Measurements from ENCODE around the gene STX17. TPM values are rescaled to one million over a fixed set of nuclear protein-coding genes. Genes with fewer than 3 reads are reported as not detected.
"Not testable (repeated sequence)": the region's sequence is repeated elsewhere in the genome, so short reads cannot be mapped to it uniquely, and the experiment has no call there.

STX17 gene
- total RNA-seq, 1 experiment from 2014 or later, result 24.6 TPM

DNA sequence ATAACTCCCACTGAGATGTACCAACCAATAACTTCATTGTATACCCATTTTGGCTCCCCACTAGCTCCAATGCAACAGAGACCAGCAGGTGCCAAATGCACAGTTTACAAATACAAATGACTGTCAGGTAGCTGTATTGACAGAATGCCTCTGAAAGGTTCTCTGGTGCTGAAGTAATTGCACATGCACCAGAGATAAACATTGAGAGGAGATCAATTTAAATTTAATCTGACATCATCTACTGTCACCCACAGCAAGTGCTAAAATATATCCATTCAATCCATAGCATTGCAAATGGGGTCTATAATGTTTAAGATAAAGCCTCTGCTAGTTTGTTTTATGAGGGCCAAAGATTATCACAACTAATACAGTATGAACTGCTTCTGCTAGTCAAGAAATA is 80.2 kb downstream of the STX17 start:
- Histone ChIP-seq H3K4me2 (ENCODE audit: low read length) (no peak overlapping the region), H2AFZ (ENCODE audit: low read depth, low read length, poor library complexity, severe bottlenecking) (no peak overlapping the region), H3K27me3 (ENCODE audit: insufficient read depth, low read length) (no peaks in the 10 kb centered on the region), H3K4me3 (replicated peaks in 1 of 2; ENCODE audit: low read depth in 1 of 2, low read length in 2 of 2) (no peak overlapping the region), H3K9me2 (ENCODE audit: insufficient read depth) (no peaks in the 10 kb centered on the region), H3K9me3 (ENCODE audit: control insufficient read depth in 1 of 2, insufficient read depth in 1 of 2, low read depth in 1 of 2, low read length in 2 of 2) (no peaks in the 10 kb centered on the region; a peak in 1 of 4 replicates), H3K79me2 (ENCODE audit: insufficient read depth, low read length) (no peaks in the 10 kb centered on the region), H3K27ac (ENCODE audit: low read depth, low read length) (no peak overlapping the region), H4K20me1 (ENCODE audit: insufficient read depth) (no peaks in the 10 kb centered on the region), H3K36me3 (ENCODE audit: control insufficient read depth in 1 of 2, insufficient read depth in 2 of 2, low read length in 2 of 2) (no peaks in the 10 kb centered on the region), H3K9ac (ENCODE audit: low read length) (no peak overlapping the region), H3K4me1 (ENCODE audit: control insufficient read depth in 1 of 2, insufficient read depth in 2 of 2, low read length in 2 of 2) (no peaks in the 10 kb centered on the region)
- POLR2A ChIA-PET, result no interaction called here
- DNase-seq (ENCODE audit: low read depth, low spot score) (no peak), ATAC-seq (no peak)
- TF ChIP-seq CBX3 (IDR thresholded peaks at IDR 0.05; ENCODE audit: low read depth), result no peak
- TF ChIP-seq, protein P1, sequence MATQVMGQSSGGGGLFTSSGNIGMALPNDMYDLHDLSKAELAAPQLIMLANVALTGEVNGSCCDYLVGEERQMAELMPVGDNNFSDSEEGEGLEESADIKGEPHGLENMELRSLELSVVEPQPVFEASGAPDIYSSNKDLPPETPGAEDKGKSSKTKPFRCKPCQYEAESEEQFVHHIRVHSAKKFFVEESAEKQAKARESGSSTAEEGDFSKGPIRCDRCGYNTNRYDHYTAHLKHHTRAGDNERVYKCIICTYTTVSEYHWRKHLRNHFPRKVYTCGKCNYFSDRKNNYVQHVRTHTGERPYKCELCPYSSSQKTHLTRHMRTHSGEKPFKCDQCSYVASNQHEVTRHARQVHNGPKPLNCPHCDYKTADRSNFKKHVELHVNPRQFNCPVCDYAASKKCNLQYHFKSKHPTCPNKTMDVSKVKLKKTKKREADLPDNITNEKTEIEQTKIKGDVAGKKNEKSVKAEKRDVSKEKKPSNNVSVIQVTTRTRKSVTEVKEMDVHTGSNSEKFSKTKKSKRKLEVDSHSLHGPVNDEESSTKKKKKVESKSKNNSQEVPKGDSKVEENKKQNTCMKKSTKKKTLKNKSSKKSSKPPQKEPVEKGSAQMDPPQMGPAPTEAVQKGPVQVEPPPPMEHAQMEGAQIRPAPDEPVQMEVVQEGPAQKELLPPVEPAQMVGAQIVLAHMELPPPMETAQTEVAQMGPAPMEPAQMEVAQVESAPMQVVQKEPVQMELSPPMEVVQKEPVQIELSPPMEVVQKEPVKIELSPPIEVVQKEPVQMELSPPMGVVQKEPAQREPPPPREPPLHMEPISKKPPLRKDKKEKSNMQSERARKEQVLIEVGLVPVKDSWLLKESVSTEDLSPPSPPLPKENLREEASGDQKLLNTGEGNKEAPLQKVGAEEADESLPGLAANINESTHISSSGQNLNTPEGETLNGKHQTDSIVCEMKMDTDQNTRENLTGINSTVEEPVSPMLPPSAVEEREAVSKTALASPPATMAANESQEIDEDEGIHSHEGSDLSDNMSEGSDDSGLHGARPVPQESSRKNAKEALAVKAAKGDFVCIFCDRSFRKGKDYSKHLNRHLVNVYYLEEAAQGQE (IDR thresholded peaks at IDR 0.05; ENCODE audit: low read depth), result no peak
- TF ChIP-seq EZH2phosphoT487 (IDR thresholded peaks at IDR 0.05; ENCODE audit: borderline replicate concordance), result no peak
- no peak for TF ChIP-seq EZH2 (IDR thresholded peaks at IDR 0.05)
- TF ChIP-seq ELF1 (IDR thresholded peaks at IDR 0.05; ENCODE audit: borderline replicate concordance, low read depth), result no peak
- TF ChIP-seq FOSL1 (IDR thresholded peaks at IDR 0.05; ENCODE audit: low read depth), result no peak
- TF ChIP-seq, protein P2, sequence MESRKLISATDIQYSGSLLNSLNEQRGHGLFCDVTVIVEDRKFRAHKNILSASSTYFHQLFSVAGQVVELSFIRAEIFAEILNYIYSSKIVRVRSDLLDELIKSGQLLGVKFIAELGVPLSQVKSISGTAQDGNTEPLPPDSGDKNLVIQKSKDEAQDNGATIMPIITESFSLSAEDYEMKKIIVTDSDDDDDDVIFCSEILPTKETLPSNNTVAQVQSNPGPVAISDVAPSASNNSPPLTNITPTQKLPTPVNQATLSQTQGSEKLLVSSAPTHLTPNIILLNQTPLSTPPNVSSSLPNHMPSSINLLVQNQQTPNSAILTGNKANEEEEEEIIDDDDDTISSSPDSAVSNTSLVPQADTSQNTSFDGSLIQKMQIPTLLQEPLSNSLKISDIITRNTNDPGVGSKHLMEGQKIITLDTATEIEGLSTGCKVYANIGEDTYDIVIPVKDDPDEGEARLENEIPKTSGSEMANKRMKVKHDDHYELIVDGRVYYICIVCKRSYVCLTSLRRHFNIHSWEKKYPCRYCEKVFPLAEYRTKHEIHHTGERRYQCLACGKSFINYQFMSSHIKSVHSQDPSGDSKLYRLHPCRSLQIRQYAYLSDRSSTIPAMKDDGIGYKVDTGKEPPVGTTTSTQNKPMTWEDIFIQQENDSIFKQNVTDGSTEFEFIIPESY (IDR thresholded peaks at IDR 0.05; ENCODE audit: extremely low read depth, insufficient replicate concordance, low read length), result no peak
- TF ChIP-seq POLR2A (IDR thresholded peaks at IDR 0.05; ENCODE audit: borderline replicate concordance, extremely low read depth, insufficient read depth, insufficient read length), result no peak
- RAD21 ChIA-PET (ENCODE audit: low non-redundant PET in 1 of 2, low total read pairs in 2 of 2, uncharacterized antibody in 2 of 2, unreplicated experiment in 2 of 2), result no interaction called here
- intact Hi-C loops (cut with micrococcal nuclease), result no loop called here
- CTCF ChIA-PET, result no interaction called here
- BruUV-seq (replicated peaks), result no TSS peak

DNA sequence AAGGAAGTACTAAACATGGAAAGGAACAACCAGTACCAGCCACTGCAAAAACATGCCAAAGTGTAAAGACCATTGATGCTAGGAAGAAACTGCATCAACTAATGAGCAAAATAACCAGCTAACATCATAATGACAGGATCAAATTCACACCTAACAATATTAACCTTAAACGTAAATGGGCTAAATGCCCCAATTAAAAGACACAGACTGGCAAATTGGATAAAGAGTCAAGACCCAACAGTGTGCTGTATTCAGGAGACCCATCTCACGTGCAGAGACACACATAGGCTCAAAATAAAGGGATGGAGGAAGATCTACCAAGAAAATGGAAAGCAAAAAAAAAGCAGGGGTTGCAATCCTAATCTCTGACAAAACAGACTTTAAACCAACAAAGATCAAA is 84.1 kb downstream of the STX17 start:
- H2AFZ ChIP-seq (ENCODE audit: low read depth, low read length, poor library complexity, severe bottlenecking); CTCF ChIA-PET; H3K27me3 ChIP-seq (ENCODE audit: insufficient read depth, low read length); BruUV-seq (replicated peaks); H3K9ac ChIP-seq (ENCODE audit: low read length); H3K4me3 ChIP-seq (replicated peaks in 1 of 2; ENCODE audit: low read depth in 1 of 2, low read length in 2 of 2); H4K20me1 ChIP-seq (ENCODE audit: insufficient read depth); H3K4me1 ChIP-seq (ENCODE audit: control insufficient read depth in 1 of 2, insufficient read depth in 2 of 2, low read length in 2 of 2); ATAC-seq; RAD21 ChIA-PET (ENCODE audit: low non-redundant PET in 1 of 2, low total read pairs in 2 of 2, uncharacterized antibody in 2 of 2, unreplicated experiment in 2 of 2); H3K4me2 ChIP-seq (ENCODE audit: low read length); POLR2A ChIA-PET; H3K9me2 ChIP-seq (ENCODE audit: insufficient read depth); H3K79me2 ChIP-seq (ENCODE audit: insufficient read depth, low read length); H3K27ac ChIP-seq (ENCODE audit: low read depth, low read length); intact Hi-C loops (cut with micrococcal nuclease); H3K9me3 ChIP-seq (ENCODE audit: control insufficient read depth in 1 of 2, insufficient read depth in 1 of 2, low read depth in 1 of 2, low read length in 2 of 2); DNase-seq (ENCODE audit: low read depth, low spot score); H3K36me3 ChIP-seq (ENCODE audit: control insufficient read depth in 1 of 2, insufficient read depth in 2 of 2, low read length in 2 of 2): not testable (repeated sequence)
